HG03039 (cell line): ENCODE measurements around the gene KDM3A.

Experiments
- ATAC-seq: cut with Tn5 transposase; IDR thresholded peaks from one replicate; pipeline ENCODE4 v1.9.1; 2021; ENCODE audit warnings: mild to moderate bottlenecking, moderate library complexity; ENCODE audit not compliant: unreplicated experiment

The KDM3A gene

GRCh38 chr2:86430368-86430767 lies 10.8 kb upstream of the KDM3A start:
- no peak for ATAC-seq

DNA sequence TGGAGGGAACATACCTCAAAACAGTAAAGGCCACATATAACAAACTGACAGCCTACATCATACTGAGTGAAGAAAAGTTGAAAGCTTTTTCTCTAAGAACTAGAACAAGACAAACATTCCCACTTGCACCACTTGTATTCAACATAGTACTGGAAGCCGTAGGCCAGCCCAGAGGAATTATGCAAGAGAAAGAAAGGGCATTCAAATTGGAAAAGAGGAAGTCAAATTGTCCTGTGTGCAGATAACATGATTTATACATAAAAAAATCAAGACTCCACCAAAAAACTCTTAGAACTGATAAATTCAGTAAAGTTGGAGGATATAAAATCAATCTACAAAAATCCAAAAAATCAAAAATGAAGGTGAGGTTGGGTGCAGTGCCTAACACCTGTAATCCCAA lies 8.0 kb upstream of the KDM3A start:
- no peak for ATAC-seq

DNA sequence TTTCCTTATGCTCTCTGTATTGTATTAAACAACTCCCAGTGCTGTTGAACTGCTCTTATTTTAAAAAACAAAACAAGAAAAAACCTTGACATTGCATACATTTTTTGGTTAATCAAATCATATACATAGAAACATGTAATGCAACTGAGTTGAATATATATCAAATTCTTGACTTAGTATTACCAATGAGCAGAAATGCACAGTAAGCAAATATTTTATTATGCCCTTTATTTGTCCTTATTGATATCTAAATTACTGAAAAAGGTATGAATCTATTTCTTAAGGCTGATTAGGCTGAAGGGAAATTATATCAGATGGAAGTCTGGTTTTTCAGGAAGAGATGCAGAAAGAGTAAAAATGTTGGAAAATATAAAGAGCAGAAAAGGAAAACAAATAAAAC lies 6.9 kb upstream of the KDM3A start:
- ATAC-seq: no peak

GRCh38 chr2:86435531-86435930 lies 5.6 kb upstream of the KDM3A start:
- ATAC-seq: no peak

GRCh38 chr2:86436328-86436727 lies 4.8 kb upstream of the KDM3A start:
- ATAC-seq: no peak

DNA sequence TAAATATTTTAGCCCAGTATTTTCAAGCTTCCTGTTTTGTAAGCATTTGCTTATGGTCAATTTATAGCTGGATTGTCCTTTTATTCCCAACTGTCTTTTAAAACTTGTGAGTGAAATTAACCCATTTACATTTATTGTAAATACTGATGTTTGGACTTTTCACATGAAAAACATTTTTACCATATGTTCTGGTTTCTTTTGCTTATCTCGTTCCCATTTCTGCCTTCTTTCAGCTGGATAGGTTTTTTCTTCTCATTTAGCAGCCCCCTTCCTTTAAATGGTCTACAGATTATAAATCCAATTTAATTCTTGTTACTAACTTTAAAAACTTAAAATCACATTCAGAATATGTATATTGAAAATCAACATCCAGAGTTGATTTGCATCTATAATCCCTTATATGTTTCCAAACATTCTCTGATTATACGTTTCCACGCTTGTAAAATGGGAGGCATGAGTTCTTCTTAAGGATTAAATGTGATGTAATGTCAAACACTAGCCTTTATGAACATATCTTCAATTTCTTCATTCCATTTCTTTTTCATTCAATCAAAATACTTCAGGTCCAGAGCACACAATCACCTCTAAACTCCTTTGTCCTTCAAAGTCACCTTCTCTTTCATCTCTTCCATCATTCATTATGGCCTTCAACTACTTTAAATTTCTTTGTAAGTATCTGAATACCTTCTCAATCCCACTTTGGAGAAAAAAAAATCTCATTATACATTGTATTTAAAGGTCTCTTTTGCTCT lies 1.1 kb upstream of the KDM3A start:
- ATAC-seq: no peak

GRCh38 chr2:86441392-86441881 lies 266 bp downstream of the KDM3A start:
- no peak for ATAC-seq

DNA sequence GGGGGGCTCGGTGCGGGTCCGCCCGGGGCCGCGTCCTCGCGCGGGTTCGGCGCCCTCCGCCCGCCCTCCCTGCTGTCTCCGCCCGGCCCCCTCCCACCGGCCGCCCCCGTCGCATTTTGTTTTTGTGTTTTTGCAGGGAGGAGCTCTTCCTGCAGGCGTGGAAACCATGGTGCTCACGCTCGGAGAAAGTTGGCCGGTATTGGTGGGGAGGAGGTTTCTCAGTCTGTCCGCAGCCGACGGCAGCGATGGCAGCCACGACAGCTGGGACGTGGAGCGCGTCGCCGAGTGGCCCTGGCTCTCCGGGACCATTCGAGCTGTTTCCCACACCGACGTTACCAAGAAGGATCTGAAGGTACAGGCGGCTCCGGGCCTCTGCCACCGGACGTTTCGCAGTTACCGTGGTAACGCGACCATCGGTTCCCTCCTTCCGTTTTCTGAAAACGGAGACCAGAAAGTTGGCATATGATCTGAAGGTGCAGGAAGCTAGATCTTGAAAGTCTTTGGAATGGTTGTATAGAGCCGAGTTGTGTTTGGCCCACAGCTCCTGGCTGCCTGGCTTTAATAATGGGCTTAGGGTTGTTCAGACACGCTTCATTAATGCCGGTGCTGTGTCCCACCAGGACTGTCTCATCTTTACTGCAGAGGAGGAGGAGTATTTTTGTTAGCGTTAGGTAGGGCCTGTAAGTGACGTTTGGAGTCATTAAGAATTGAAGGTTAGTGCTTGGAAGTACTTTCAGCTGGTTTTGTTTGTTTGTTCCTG lies 891 bp downstream of the KDM3A start:
- ATAC-seq: no peak

GRCh38 chr2:86442642-86443005 lies 1.5 kb downstream of the KDM3A start:
- ATAC-seq: peak; percentile 53

GRCh38 chr2:86443631-86444350 lies 2.6 kb downstream of the KDM3A start:
- ATAC-seq: no peak

DNA sequence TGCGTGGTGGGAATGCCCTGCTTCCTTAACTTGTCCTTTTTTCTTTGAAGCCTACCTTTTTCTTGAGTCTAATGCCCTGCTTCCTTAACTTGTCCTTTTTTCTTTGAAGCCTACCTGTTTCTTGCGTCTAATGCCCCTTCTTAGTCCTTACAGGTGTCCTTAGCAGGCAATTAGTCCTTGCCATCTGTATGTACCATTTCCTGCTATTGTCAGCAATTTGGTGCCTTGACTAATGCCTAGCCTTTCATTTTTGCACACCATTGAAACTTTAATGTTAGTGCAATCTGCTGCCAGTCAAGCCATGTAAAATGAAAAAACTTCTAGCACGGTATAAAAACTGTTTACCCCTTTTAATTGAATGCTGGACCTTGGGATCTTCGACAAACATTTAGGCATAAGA lies 4.3 kb downstream of the KDM3A start:
- ATAC-seq: no peak

- no peak for ATAC-seq
Measured at GRCh38 chr2:86446060-86446459, 4.9 kb downstream of the KDM3A start.

DNA sequence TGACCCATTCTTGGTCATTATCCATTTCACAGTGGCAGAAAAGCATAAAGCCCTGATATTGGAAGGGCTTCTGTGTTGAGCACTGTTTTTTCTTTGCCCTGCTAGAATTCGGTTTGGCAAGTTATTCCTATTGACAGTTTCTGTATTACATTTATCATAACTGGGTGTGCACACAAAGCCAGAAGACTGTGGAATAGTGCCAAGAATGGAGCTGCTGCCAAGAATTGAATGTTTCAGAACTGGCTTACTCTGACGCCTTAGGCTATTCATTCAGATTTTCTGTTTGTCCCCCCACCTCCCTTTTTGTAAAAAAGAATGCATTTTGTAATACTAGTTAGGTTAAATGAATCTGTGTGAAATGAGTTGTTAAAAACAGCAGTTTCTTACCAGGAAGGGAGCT lies 12.7 kb downstream of the KDM3A start:
- ATAC-seq: no peak

DNA sequence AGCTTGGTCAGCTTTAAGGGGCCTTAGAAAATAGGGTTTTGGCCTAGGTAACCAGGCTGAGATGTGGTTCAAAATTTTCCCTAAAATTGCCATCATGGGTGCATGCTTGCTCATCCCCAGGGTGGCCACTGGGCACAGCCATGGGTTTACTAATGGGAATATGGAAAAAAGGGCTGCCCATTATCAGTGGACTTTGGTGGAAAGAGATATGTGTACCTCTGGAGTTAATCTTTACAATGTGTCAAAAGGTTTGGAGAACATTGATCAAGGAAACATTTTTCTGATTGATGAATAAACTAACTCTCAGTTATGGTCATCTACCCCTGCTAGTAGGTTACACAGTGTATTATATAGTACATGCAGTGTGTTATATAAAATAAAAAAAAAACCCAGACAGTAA lies 13.1 kb downstream of the KDM3A start:
- ATAC-seq: no peak

DNA sequence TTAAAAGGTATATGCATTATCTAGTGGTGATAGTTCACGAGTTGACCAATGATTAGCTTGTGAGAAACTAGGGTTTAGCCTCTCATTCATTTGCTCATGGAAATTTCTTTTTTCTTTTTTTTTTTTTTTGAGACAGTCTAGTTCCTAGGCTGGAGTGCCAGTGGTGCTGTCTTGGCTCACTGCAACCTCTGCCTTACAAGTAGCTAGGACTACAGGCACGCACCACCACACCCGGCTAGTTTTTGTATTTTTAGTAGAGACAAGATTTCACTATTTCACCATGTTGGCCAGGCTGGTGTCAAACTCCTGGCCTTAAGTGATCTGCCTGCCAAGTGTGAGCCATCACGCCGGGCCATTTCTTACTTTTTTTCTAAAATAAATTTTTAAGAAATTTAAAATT lies 14.0 kb downstream of the KDM3A start:
- no peak for ATAC-seq

DNA sequence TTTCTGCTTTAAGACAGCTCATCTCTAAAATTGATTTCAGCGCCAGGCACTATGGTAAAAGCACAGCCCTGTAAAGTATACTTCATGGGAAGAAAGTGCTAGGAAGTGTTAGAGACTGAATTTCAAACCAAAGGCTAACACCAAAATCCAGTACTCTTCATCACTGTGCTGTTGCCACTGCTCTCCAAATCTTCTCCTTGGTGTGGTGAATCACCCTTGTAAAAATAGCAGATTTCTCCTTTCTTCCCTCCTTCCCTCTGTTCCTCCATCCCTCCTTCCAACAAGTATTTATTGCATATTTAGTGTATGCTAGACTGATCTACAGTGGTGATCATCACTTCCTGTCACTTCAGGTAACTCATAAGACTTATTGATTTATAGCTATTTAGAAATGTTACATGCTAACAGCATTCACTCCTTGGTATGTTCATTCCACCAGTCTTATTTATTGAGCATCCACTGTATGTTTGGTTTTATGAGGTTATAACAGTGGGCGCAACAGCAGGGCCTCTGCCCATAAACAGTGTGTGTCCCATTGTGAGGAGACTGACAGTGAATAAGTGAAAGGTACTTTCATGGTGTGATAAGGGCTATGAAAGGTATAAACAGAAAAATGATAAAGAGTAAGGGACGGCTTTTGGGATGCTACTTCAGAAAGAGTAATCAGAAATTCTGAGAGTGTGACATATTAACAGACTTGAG lies 20.0 kb downstream of the KDM3A start:
- ATAC-seq: no peak

DNA sequence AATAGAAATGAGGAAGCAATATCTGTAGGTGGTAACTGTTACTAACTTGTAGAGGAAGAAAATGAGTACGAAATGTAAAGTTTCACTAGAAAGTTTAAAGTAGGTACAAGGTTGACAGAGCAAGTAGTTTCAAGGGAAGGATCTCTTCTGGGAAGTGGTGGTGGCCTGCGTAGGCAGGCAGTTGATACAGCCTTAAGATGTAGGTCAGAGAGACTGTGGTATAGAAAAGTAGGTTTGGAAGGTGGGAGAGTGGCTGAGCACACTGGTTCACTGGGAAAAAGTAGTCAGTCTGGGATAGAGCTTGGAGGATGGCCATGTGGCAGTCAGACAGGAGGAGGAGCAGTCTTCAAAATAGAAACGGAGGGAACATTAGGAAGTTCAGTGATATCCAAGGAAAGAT lies 23.5 kb downstream of the KDM3A start:
- no peak for ATAC-seq

GRCh38 chr2:86466306-86466705 lies 25.1 kb downstream of the KDM3A start:
- no peak for ATAC-seq

DNA sequence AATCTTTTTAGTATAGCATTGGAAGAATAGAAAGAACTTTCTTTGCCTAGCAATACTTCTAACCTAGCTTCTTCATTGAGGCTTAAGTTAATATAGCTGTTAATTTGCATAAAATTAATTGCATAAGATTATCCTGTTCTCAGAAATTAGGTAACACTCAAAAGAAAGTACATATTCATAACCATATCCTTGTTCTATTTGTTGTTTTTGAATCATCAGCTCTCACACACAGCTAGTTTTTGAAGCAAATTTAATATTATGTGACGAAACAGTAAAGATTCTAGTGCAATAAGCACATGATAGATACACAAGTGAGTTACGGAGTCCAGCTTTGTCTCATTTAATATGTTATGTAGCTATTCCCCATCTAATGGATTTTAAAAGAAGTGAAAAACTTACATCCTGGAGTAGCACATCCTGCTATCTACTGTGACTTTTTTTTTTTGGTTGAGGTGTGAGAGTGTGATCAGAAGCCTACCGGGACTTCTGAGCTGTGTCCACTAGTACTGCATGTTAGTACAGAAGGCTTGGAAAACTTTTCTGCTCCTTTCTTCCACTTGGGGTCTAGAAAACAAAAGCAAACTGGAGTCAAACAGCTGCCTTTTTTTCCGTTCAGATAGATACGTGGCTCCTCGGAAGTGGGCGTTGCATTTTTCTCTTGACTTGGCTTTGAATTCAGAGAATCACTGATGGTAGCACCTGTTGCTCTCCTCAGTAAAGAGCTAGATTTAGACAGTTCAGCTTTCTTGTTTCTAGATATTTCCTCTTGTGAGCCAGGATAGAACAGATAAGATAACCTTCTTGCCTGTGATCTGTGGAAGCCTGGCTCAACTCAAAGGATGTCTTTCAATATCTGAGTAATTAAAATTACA lies 27.2 kb downstream of the KDM3A start:
- ATAC-seq: no peak

DNA sequence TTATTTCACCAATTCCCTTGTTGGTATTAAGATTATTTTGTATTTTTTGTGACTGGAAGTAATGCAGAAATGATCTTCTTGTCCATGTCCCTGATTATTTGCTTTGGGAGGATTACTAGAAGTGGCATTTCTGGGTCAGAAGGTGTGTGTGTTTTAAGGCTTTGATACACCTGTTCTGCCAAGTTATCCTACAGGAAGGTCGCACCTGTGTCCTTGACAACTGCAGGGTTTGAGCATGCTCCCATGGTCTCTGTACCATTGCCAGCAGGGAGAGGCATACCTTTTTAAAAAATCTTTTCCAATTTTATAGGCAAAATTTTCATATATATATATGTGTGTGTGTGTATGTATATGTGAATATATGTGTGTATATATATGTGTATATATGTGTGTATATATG lies 29.7 kb downstream of the KDM3A start:
- no peak for ATAC-seq
